T-helper 9 cell (primary cell): ENCODE data around the gene SLC2A4.
A peak's percentile ranks its signal among the peaks of the same experiment; 100 is the strongest.

Experiments
- DNase-seq: peaks from one replicate; pipeline ENCODE4 v3.0.0-alpha.2; 2020

The SLC2A4 gene

DNA sequence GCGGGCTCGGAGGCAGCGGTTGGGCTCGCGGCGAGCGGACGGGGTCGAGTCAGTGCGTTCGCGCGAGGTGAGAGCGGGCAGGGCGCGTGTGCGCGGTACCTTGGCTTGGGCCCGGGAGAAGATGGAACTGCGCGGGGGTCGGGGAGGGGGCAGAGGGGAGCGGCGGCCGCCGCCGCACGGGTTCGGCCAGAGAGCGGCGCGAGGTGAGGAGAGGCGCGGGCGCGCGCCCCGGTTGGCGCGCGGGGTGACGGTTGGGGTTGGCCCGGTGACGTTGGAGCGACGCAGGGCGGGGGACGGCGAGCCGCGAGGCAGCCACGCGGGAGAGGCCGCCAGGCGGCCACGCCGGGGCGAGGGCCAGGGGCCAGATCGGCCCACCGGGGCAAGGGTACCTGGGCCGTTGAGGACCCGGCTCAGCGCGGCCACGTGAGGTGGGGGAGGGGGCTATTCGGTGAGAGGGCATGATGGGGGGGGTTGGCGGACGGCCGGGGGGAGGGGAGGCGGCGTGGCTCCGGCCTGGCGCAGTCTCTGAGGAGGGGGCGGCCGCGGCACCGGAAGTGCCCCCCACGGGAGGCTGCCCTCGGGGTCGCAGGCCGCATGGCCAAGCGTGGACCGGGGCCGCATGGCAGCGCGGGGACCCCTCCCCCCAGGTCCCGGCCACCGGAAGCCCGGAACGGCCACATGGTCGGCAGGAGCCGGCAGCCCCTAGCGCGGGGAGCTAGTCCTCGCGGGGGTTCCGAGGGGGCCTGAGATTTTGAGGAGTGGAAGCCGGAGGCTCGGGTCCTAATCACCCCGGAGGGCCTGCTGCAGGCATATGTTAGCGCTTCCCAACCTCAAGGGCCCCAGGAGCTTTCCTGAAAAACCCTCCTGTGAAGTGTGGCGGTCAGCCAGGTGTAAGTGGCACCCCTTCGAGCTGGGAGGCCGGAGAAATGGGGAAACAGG, 26.4 kb downstream of the SLC2A4 start:
- peak; percentile 56 for DNase-seq

DNA sequence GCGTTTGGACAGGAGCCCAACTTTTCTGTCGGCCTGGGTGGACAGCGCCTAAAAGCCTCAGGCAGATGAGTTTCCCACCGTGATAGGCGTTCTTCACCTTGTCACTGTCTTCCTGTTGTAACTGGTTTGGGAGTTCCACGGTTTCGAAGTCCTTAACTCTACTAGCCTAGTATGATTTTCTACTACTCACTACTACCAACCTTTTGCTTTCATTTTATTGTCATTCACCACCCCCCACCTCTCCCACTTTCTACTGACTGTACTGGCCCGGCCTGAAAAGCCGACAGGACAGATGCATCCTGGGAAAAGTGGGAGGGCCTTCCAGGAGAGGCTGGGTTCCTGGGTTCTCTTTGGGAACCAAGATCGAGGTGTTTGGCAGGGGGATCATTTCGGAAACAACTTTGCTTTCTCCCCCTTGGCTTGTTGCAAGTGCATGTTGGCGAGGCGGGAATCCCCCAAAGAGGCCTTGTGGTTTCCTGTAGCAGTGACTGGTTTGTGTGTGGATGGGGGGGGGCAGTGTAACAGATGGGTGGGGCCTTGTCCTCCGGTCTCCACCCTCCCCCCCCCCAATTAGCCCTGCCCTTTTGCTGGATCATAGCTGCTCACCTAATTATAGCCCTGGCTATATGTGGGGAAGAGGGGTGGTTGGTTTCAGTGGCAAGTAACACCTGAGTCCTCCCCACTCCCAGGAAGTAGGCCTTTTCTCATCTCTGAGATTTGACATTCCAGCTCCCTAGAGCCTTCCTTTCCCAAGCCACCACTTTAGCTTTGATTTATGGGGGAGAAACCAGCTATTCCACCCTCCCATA, 27.3 kb downstream of the SLC2A4 start:
- peak; percentile 80 for DNase-seq

DNA sequence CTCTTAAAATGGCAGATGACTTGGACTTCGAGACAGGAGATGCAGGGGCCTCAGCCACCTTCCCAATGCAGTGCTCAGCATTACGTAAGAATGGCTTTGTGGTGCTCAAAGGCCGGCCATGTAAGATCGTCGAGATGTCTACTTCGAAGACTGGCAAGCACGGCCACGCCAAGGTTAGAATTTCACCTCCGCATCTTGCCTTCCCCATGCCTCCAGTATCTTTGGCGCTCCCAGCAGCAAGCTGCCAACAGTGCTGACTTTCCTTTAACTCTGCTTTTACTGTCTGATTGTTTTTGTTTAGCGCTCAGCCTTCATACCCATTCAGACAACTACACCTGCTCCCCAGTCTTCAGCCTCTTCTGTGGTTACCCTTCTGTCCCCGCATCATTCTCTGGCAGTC, 28.1 kb downstream of the SLC2A4 start:
- no peak for DNase-seq

DNA sequence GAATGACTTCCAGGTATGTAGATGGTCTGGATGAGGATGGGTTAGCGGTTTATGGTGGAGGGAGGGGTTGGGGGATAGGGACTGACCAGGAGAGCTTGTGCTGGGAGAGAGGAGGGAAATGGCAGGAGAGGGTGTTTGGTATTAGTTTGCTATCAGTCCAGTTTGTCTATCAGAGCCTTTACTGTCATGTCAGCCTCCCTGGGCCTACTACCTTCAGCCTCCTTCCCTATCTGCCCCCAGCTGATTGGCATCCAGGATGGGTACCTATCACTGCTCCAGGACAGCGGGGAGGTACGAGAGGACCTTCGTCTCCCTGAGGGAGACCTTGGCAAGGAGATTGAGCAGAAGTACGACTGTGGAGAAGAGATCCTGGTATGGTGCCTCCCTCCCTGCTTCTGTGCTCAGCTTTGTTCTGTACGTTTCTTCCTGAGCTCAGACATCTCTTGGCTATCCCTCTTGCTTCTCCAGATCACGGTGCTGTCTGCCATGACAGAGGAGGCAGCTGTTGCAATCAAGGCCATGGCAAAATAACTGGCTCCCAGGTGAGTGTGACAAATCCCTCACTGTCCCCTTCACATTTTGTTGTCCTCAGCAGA, 29.7 kb downstream of the SLC2A4 start:
- no peak for DNase-seq

DNA sequence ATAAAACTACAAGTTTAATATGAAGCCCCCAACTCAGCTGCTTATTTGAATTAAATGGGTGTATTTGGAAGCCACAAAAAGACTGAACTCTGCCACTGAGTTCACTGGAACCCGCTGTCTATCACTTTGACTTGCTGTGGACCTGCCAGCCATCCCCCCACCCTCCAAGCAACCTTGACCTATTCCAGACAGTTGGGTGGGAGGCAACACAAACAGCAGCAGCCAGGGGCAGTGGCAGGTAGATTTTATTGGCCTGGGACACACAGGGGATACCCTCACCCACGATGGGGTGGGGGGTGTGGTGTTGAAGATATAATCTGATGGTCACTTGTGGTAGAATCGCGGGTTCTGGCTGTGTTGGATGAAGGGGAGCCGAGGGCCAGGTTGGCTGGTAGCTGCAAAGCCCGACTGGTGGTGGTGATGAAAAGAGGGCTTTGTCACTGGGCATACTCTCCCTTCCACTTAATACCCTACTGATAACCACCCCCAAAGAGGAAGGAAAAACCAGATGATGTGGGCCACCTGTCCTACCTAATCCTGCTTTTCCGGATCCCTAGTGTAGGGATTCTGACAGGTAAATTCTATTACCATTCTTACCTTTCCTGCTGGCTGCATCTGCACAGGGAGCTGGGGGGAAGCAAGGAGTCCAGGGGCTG, 31.0 kb downstream of the SLC2A4 start:
- no peak for DNase-seq

DNA sequence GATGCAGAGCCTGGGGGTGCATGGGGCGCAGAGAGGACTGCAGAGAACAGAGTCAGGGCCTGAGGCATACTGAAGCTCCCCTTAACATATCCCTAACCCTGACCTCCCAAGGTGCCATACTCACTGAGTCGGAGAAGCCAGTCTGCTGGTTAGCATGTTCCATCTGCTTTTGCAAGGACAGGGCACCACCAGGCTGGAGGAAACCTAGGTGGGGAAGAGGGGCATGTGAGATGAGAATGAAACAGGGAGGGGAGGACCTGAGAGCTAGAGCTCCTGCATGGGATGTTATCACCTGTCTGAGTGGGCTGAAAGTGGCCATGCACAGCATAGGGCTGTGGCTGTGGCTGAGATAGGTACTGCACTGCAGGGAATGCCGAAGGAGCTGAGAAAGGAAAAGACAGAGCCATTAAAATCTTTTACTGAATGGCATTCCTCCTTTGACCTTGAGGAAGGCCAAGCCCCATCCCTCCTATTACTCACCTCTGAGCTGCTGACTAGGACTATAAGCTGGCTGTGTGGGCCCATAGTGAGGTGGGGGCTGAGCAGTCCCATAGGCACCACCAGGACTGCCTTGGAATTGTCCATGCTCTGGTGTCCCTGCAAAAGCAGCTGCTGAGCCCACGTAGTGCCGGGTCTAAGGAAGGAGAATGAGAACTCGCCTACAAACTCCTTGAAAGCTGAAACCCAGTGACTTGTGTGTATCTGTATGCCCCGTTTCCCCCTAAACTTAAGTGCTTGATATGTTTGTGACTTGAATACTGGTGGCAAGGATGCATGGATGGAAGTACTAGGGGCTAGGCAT, 31.8 kb downstream of the SLC2A4 start:
- no peak for DNase-seq

DNA sequence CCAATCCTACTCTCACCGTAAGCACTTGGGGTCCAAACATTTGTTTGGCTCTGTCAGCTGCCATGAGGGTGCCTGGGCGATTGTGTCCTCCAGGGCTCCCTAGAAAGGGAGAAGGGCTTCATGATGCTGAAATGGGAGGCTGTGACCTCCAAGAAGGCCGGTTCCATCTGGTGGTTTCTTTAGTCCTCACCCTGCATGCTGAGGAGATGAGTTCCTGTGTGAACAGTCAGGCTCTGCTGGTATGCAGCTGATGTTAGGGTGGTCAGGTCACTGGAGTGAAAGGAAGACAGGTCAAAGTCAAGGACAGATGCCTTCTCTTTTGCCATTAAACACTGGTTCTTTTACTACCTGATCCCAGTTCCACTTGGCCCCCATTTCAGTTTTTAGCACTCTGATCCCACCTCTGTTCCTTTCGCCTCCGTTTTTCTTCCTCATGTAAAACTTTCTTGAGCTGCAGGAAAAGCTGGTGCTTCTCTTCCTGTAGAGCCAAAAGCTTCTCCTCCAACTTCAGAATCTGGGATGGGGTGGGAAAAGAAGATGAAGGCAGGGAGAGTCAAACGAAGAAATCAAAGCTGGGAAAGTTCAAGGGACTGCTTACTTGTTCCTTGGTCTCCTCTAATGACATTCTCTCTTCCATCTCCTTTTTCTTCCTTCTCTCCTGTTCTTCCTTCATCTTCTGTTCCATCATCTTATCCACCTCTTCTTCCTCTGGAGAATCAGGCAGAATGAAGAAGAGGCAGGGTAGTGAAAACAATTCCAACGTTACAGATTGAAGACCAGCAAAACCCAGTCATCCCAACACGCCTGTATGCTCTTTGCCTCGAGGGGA, 32.6 kb downstream of the SLC2A4 start:
- no peak for DNase-seq

DNA sequence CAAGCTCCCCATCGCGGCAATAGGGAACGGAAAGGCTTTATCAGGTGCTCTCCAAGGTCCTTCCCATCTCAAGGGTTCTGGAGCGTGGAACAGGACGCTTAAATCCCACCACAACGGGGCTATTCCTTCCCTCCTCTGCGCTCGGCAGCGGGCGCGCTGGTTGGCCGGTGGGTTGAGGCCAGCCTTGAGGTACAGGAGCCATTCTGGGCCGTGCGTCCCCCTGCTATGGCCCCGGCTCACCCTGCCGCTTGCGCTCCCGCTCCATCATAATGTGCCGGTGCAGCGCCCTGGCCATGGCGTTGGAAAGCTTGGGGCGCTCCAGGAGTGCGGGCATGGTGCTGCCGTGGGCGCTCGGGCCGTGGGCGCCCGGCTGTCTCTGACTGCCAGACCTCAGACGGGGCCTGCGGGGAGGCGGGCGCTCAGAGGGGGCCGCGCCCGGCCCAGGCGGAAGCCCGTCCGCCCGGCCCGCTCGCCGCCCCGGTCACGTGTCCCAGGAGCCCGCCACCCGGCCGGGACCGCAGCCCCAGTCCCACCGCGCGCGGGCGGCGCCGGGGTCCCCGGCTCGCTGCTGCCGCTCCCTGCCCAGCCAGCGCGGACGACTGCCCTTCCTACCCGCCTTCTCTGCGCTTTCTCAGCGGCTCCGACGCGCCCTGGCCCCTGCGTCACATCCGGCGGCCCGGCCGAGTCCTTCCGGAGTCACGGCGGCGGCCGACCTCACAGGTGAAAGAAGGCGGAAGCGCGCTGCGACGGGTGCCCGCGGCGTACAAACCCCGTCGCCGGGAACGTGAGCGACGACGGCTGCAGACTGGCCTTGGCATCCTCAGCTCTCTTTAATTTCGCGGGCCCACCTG, 33.4 kb downstream of the SLC2A4 start, which contains the start of gene GPS2:
Gene GPS2, minus strand, starts transcription at position 642 of the 851 bp plus-strand sequence. Its CDS starts 308 bp downstream, at position 334.
- peak; percentile 93 for DNase-seq

DNA sequence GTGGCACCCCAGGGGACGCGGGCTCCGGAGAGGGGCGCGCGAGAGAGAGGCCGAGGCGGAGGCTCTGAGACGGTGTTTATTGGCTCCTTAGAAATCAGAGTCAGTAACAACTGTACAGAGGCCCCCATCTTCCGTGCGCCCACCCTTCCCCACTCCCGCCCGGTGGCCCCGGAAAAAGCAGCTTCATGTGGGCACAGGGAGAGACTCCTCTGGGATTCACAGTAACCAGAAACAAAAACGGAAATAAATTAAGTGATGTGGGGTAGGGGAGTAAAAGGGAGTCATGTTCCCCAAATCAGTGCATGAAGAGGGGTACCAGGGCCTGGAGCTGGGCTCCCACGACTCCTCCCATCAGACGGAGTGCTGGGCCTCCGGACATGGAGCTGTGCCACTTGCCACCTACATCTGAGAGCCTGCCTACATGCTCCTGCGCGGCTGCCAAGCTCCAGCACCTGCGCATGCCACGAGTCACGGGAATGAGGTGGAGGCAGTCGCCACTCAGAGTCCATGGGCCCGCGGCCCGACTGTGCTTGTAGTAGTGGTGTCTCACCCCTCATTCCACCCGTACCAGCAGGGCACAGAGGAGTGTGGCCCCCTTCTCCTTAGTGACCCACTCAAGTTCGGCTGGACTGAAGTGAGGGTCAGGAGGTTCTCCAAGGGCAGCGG, 34.2 kb downstream of the SLC2A4 start:
- DNase-seq, result no peak

DNA sequence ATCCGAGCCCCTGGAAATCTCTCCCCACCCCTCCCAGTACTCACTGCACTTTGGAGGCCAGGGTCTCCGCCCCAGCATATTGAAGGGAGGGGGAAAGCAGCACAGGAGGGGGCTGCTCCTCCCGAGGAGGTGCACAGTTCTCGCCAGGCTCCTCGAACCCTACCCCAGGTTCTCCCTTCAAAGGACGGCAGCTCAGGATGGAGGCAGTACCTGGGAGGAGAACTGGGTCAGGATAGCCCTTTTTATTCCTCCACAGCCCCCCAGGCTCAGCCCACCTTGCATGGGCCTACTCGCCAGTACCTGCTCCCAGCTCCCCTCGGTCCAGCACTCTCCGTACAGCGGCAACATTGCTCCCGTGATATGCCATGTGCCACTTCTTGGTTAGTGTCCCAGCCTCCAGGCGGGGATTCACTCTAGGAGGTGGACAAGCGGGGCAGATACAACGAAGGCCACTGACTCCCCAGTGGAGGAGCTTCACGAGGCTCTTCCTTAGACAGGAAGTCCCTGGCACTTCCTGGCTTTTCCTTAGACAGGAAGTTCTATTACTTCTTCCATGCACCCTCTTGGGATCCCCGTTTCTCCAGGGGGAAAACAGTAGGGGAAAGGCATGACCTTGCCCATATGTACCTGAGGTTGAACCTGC, 35.8 kb downstream of the SLC2A4 start:
- no peak for DNase-seq

DNA sequence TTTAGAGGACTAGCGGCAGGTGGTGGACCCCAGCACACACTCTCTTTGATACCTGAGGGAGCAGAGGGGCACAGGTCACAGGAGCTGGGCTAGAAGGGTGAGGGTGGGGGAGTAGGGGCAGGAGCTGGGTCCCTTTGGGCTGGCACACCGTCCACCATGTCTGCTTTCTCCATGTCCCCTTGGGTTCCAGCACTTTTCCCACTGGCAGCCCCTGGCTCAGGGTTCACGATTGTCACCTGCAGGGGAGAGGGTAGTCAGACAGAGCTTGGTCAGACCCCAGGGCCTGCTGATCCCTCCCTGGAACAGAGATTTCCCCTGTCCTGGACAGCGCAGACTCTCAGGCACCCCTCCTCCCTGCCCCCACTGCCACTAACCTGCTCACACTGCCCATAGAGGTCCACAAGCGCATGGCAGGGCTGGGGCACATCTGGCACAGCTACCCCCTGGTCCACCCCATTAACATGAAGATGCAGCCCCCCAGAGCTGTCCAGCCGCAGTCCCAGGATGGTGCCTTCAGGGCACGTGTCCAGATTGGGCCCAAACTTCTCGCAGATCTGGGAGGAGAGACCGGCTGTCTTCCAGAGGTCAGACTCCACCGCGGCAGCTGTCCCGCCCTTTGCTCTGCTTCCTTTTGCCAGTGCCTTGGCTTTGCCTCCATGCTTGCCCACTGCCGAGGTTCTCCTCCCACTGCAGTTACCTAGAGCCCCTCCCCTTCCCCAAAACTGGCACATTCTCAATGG, 36.8 kb downstream of the SLC2A4 start:
- DNase-seq, result no peak

DNA sequence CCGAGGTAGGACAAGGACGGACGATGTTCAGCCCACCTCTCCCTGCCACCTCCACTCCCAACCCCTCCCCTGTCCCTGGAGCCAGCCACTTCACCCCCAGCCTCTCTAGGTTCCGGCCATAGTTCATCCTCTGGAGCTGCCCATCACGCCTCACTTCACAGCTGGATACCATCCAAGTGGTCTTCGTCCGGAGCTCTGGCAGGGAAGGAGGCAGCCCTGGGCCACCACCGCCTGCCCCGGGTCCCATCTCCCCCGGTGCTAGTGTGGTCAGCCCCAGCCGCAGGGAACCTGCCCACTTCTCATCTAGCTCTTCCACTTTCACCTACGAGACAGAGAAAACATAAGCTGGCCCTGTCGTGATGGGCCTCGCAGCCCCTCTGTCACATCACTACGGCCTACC, 39.9 kb downstream of the SLC2A4 start:
- no peak for DNase-seq

DNA sequence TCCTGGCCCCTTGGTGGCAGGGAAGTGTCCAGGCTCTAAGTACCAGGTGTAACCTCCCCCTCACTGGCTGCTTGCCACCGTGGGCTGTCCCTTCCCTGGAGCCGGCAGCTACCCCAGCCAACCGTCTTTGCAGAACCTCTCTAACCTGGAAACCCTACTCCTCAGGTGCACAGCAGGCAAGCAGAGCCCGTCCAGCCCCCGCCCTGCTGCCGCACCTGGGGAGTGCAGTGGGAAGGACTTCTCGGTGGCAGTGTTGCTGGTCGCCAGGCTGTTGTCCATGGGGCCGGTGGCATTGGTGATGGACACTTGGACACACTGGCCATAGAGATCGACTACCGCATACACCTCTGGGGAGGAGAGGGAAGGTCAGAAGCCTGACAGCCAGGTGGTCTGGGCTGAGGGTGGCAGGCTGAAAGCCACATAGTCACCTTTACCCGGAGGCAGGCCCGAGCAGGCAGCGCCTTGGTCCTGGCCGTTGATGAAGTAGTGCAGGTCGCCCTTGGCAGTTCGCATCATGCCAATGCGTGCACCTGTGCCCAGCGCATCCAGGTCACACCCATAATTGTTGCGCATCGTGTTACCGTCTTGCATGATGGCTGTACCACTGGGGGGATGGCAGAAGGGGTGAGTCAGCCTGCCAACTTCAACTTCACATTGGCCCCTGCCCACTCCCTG, 41.1 kb downstream of the SLC2A4 start:
- DNase-seq, result no peak

DNA sequence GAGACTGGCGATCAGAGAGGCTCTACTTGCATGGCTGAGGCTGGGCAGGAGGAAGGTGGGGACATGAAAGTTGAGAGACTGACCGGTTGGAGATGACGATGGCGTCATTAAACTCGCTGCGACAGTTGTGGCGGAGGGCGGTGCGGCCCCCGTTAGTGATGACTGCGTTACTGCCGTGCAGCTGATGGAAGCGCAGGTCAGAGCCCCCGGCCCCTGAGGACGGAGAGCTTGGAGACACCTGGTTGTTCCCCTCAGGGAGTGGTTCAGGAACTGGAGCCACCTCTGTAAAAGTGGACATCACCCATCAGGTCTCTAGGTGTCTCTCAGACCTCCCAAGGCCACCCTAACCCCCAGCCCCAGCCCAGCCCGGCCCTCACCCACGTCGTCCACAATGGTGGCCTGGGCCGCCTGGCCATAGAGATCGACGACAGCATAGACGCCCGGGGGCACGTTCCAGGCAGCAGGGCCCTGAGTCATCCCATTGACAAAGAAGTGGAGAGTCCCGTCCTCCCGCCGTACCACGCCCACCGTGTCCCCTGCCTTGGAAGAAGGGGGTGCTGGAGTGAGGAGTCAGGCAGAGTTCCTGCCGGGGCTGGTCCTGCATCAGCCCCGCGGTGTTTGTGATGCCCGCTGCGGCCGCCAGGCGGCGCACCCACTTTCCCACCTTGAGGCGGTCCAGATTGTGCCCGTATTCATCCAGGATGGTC, 42.4 kb downstream of the SLC2A4 start:
- DNase-seq, result peak; percentile 66

DNA sequence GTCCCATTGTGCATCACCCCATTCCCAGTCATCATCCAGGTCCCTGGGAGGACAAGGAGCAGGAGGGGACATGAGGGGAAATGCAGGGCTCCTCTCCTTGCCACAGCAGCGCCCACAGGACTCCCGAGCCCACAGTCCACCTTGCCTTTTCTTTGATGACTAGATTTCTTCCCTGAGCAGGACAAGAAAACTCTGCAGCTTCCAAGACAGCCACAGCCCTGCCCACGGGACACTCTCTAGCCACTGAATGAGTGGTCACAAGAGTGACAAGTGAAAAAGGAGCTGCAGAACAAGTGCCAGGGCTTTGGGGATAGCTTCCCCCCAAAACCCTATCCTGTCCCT, 42.9 kb downstream of the SLC2A4 start:
- DNase-seq, result no peak

DNA sequence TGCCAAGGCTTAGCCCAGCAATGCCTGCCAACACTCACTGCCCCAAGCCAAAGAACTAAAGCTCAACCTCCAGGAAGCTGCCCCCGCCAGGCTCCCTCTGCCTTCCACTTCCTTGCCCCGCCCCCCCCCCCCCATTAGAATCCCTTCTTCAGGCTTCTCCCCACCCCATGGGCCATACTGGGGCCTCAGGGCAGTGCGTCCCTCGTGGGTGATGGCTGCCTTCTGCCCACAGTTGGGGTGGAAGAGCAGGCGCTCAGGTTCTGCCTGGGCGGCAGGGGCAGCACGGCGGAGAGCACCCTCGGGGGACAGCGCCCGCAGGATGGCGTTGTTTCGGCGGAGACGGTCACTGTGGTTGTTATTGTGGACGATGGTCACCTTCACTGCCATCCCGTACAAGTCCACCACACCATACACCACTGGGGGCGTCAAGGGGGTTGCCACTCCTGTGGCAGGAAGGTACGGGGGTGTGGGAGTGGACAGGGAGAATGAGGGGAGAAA, 43.6 kb downstream of the SLC2A4 start:
- no peak for DNase-seq

DNA sequence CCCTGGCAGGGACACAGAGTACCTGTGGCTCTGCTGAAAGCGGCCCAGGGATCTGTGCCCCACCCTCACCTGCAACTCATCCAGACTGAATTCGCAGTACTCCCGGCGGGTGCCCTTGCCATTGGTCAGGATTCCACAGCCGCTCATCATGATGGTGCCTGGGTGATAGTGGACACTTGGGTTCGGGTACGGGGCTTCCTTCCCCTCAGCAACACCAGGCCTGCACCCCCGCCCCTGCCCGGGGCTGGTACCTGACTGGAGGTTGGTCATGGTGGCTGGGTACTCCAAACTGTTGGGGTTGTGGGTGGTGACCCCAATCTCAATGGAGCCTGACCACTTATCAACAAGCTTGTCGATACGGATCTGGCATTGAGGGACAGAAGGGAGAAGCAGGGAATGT, 44.7 kb downstream of the SLC2A4 start:
- no peak for DNase-seq
